Neural crest cell (in vitro differentiated cells): ENCODE results near the gene ARAF. TPM values are rescaled to one million over a fixed set of nuclear protein-coding genes. Genes with fewer than 3 reads are reported as not detected.
"Not testable (repeated sequence)": the region's sequence is repeated elsewhere in the genome, so short reads cannot be mapped to it uniquely, and the experiment has no call there.

Experiments
- DNase-seq: peaks from one replicate; pipeline ENCODE4 v3.0.0; 2021; ENCODE audit warnings: low read depth, mixed read lengths, low spot score
- H3K27ac Mint-ChIP-seq: one replicate; pipeline ENCODE4 v1.8.0; 2021; ENCODE audit warnings: mild to moderate bottlenecking, mixed read lengths; ENCODE audit not compliant: unreplicated experiment
- H3K27me3 Mint-ChIP-seq: 2 replicates; pipeline ENCODE4 v1.8.0; 2021; ENCODE audit warnings: low read depth, mild to moderate bottlenecking, mixed read lengths
- H3K36me3 Mint-ChIP-seq: 2 replicates; pipeline ENCODE4 v1.8.0; 2021; ENCODE audit warnings: low read depth, mild to moderate bottlenecking, mixed read lengths
- H3K4me1 Mint-ChIP-seq: 2 replicates; pipeline ENCODE4 v1.8.0; 2021; ENCODE audit warnings: mixed read lengths
- H3K4me3 Mint-ChIP-seq: one replicate; pipeline ENCODE4 v1.8.0; 2021; ENCODE audit warnings: mild to moderate bottlenecking, mixed read lengths
- H3K9me3 Mint-ChIP-seq: 2 replicates; pipeline ENCODE4 v1.8.0; 2021; ENCODE audit warnings: mixed read lengths
- CTCF ChIP-seq: fragments of 200-600 bp; sonication (generic); conservative IDR thresholded peaks from 2 replicates; pipeline ENCODE4 v1.5.0; 2021; ENCODE audit warnings: antibody characterized with exemption, mild to moderate bottlenecking
- total RNA-seq: library from RNA; stranded (reverse); gene quantifications from 2 replicates; pipeline ENCODE4 v1.2.1, GENCODE V29; 2021

Gene ARAF
- total RNA-seq, 1 donor from 2014 or later, result 55.7 TPM

GRCh38 chrX:47590984-47591383, 30.0 kb downstream of the ARAF start:
- peaks cover 2% of the 10 kb centered on the region for H3K9me3 Mint-ChIP-seq
- H3K4me3 Mint-ChIP-seq, result no peak overlapping the region
- no peaks in the 10 kb centered on the region for H3K27me3 Mint-ChIP-seq
- H3K27ac Mint-ChIP-seq, result no peak overlapping the region
- no peaks in the 10 kb centered on the region for H3K36me3 Mint-ChIP-seq
- H3K4me1 Mint-ChIP-seq, result no peaks in the 10 kb centered on the region
- TF ChIP-seq CTCF, result no peak
- DNase-seq, result no peak

- no peak for DNase-seq
- Mint-ChIP-seq H3K27ac (no peak overlapping the region), H3K9me3 (peaks cover 11% of the 10 kb centered on the region), H3K4me1 (no peaks in the 10 kb centered on the region), H3K27me3 (no peaks in the 10 kb centered on the region), H3K36me3 (peaks cover 4% of the 10 kb centered on the region), H3K4me3 (no peak overlapping the region)
- TF ChIP-seq CTCF, result no peak
Observed at GRCh38 chrX:47593522-47593921, 32.5 kb downstream of the ARAF start.

- Mint-ChIP-seq H3K4me3 (no peak overlapping the region), H3K27me3 (no peaks in the 10 kb centered on the region), H3K36me3 (peaks cover 4% of the 10 kb centered on the region), H3K4me1 (no peaks in the 10 kb centered on the region), H3K9me3 (peaks cover 9% of the 10 kb centered on the region), H3K27ac (no peak overlapping the region)
- DNase-seq, result no peak
- TF ChIP-seq CTCF, result no peak
Observed at GRCh38 chrX:47595716-47596251, 34.8 kb downstream of the ARAF start.

- no peak for TF ChIP-seq CTCF
- Mint-ChIP-seq H3K27me3 (no peaks in the 10 kb centered on the region), H3K4me3 (no peak overlapping the region), H3K9me3 (peaks cover 9% of the 10 kb centered on the region), H3K36me3 (peaks cover 4% of the 10 kb centered on the region), H3K27ac (no peak overlapping the region), H3K4me1 (no peaks in the 10 kb centered on the region)
- no peak for DNase-seq
Observed at GRCh38 chrX:47596256-47596655, 35.3 kb downstream of the ARAF start.

GRCh38 chrX:47597222-47597621, 36.2 kb downstream of the ARAF start:
- TF ChIP-seq CTCF, result no peak
- no peak for DNase-seq
- no peak overlapping the region for H3K4me3 Mint-ChIP-seq
- peaks cover 6% of the 10 kb centered on the region for H3K36me3 Mint-ChIP-seq
- H3K27me3 Mint-ChIP-seq, result no peaks in the 10 kb centered on the region
- no peaks in the 10 kb centered on the region for H3K4me1 Mint-ChIP-seq
- H3K9me3 Mint-ChIP-seq, result peaks cover 14% of the 10 kb centered on the region
- H3K27ac Mint-ChIP-seq, result no peak overlapping the region

- not testable (repeated sequence) for H3K4me1 Mint-ChIP-seq, H3K27me3 Mint-ChIP-seq, H3K4me3 Mint-ChIP-seq, H3K36me3 Mint-ChIP-seq, H3K27ac Mint-ChIP-seq, DNase-seq, H3K9me3 Mint-ChIP-seq
Observed at GRCh38 chrX:47603125-47603524, 42.1 kb downstream of the ARAF start.
